Measurements from ENCODE around the gene TFB1M.

TFB1M gene

DNA sequence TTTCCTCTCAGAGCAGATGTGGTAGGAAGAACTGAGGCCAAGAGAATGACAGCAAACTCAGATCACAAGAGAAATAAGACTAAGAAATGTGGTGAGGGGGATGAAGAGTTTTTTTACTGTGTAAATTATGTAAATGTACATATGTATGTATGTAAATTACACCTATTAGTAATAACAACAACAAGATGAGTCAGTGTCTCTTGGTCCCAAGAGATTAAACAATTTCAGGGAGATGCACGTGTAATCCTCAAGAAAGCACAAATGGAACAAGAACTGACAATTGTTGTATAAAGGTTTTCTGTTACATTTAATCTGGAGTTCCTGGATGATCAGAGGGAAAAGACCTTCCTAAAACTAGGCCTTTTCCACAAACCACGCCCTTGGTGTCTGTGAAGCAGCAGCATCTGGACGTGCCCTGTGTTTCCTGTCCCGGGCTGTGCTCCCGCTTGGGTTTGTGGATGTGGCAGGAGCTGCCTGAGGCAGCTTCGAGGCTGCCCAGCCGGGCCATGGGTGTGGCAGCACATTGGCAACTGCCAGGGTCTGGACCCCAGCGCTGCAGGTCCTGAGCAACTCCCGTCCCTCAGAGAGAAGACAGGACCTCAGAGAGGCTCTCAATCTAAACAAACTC lies 49.5 kb downstream of the TFB1M start:
- DNase-seq (ENCODE audit: low read depth), result peak; percentile 62

- DNase-seq (ENCODE audit: low read depth), result no peak
Measured at GRCh38 chr6:155263373-155264063, 50.8 kb downstream of the TFB1M start, which contains the start of gene CLDN20. Gene CLDN20, plus strand, starts transcription at chr6:155264013. Its CDS starts 11,707 bp downstream, at chr6:155275720.

GRCh38 chr6:155262655-155263054 lies 51.6 kb downstream of the TFB1M start:
- no peak for DNase-seq (ENCODE audit: low read depth)

DNA sequence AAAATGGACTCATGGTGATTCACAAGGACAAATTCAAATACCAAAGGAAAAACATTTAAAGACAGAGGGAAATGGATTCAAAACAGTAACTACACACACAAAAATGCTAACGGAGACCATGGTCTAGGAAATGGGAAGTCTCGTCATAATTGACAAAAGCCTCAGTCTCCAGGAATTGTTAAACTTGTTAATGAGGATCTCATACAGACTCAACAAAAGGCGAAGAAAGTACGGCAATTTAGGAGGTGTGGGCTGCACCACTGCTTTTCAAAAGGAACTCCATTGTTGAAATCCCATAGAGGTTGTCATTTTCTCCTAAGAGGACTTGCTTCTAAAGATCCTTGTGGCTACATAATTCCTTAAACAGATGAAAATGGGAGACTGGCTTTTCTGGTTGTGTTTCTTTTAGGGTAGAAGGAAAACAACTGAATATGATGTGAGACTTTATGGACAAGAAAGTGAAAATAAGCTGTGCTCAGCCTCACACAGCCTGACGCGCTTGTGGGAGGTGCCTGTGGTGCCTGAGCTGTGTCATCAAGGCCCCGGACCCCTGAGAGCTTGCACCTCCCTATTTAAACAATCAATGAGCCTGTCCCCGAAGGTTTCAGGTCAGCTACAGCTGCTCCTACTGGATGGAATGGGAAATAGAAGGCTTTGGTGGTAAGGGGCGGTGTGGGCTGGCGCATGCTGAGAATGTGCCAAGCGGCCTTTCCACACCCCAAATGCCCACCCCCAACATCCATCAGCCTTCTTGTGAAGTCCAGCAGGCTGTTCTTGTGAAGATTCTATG lies 53.0 kb downstream of the TFB1M start:
- no peak for DNase-seq (ENCODE audit: low read depth)

- DNase-seq (ENCODE audit: low read depth), result no peak
Measured at GRCh38 chr6:155260686-155261085, 53.6 kb downstream of the TFB1M start.

DNA sequence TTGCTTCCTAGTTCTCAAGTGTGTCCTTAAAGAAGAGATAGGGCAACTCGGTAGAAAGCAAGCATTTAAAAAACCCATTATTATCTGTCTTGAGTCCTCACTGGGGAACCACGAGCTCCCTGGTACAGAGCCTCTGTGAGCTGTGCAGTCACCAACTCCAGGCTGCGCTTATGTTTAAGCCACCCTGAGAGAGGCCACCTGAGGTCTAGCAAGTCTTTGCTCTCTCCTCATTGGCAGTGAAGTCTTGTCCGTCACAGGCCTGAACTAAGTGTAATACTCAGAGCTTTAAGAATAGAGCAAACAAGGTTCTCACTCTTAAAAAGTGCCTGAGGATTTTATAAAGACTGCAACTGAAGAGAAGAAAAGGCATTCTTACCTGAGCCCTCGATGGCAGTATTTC lies 54.4 kb downstream of the TFB1M start:
- no peak for DNase-seq (ENCODE audit: low read depth)

- DNase-seq (ENCODE audit: low read depth), result no peak
Measured at GRCh38 chr6:155259204-155259603, 55.1 kb downstream of the TFB1M start.

GRCh38 chr6:155257796-155258195 lies 56.5 kb downstream of the TFB1M start:
- DNase-seq (ENCODE audit: low read depth), result no peak

DNA sequence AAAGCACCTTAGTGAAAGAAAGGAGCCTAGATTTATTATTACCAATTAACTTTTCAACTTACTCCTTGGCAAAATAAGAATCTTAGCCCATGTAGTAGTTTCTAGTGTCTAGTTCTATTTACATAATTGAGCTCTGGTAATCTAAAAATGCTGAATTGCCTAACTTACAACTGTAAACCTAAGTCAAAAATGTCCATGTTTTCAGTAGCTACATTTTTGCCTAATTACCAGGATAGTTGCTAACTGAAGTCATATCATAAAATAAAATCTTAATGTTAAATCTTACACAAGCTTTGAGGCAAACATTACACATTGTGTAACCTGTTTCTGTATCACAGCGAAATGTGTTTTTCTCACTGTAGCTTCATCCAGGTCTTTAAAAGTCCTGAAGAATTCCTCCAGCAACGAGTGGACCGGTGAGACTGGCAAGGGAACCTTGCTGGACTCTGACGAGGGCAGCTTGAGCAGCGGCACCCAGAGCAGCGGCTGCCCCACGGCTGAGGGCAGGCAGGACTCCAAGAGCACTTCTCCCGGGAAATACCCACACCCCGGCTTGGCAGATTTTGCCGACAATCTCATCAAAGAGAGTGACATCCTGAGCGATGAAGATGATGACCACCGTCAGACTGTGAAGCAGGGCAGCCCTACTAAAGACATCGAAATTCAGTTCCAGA lies 58.0 kb downstream of the TFB1M start:
- DNase-seq (ENCODE audit: low read depth), result no peak

GRCh38 chr6:155254139-155254538 lies 60.1 kb downstream of the TFB1M start:
- no peak for DNase-seq (ENCODE audit: low read depth)

- DNase-seq (ENCODE audit: low read depth), result no peak
Measured at GRCh38 chr6:155253337-155253736, 60.9 kb downstream of the TFB1M start.

DNA sequence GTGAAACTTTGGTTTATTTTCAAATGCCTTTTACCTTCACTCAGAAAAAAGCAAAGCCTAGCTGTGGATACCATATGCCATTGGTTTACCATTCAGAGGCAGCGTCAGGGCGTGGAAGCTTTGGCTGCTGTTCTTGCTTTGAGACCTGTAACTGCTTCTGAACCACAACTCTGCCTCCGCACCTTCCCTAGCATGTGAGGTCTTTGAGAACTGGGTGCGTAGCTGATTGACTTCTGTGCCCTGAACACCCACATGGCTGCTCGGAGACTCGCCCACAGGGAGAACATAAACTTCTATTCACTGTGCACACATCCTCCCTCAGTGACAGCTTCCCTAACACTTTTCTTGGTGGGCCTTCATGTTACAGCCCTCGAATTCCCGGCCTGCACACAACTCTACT lies 61.7 kb downstream of the TFB1M start:
- no peak for DNase-seq (ENCODE audit: low read depth)

DNA sequence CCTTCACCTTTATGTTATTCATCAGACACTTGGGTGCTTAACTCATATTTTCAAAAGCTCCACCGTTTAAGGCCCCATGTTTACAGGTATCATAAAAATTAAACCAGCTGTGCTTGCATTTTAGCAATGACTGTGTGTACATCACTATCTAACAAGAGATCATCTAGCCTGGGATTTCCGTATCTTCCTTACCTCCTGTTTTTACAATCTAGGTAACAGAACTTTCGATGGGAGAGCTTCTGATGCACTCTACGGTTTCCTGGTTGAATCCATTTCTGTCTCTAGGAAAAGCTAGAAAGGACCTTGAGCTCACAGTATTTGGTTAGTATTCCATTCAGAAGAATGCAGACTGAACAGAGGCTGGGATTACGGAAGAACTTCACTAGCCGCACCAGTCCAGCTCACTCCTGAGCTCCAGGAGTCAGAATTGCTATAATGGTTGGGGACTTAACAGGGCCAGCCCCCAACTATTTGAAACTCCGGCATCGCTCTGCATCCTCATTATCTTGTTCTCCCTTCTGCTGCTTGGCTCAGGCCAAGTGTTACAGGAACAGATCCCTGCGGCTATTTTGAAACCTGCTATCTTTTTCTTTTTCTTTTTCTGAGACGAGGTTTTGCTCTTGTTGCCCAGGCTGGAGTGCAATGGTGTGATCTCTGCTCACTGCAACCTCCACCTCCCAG lies 63.4 kb downstream of the TFB1M start:
- DNase-seq (ENCODE audit: low read depth), result no peak

DNA sequence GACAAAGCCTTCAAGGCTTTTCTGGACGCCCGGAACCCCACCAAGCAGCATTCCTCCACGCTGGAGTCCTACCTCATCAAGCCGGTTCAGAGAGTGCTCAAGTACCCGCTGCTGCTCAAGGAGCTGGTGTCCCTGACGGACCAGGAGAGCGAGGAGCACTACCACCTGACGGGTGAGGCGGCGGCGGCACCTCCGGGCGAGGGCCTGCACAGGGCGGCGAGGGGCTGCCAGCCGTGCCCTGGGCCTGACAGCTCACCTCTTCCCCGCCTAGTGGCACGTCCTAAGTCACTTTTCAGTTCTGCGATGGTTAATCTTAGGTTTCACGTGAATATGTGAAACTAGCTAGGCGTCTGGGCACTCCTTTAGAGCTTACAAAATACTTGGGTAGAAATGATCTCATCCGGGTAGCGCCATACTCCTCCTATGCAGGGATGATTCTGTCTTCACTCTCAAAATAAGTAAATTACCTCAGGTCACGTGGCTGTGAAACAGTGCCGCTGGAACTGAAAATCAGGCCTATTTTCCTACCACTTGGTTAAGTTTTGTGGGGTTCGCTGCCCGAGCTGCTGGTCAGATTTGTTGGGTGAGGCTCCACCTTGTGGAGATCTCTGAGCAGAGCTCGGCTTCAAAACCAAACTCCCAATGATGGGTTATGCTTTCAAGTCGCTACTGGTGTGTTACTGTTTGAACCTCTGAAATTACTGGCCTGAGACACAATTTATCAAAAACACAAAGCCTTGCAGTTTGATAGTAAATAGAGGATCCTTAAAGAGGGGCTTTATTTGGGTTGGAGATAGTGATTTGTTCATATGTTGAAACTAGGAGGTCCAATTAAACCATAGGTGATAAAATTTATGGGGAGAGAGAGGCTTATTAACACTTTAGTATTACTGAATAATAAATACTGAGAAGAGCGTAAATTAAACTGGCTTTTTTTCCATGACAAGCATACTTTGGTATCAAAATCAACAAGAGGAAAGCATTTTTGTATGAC lies 66.0 kb downstream of the TFB1M start:
- DNase-seq (ENCODE audit: low read depth), result peak; percentile 83

- peak; percentile 77 for DNase-seq (ENCODE audit: low read depth)
Measured at GRCh38 chr6:155247618-155248007, 66.7 kb downstream of the TFB1M start.

GRCh38 chr6:155246825-155247224 lies 67.5 kb downstream of the TFB1M start:
- DNase-seq (ENCODE audit: low read depth), result no peak

DNA sequence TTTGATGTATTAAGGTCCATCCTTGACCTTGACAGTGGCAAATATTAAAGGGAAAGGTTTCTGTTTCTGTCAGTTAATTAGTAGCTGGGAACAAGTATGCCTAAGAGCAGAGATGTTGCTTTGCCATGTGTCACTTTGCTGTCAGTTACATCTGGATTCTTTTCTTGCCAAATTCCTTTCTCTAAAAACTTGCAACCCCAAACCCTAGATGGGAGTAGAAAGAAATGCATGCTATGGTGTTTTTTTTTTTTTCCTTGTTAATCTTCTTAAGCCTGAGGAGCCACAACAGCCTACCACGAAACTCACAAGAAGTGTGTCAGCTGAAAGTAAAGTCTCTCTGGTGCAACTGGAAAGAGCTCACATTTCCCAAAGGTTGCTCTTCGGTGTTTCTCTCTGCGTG lies 68.5 kb downstream of the TFB1M start:
- no peak for DNase-seq (ENCODE audit: low read depth)

DNA sequence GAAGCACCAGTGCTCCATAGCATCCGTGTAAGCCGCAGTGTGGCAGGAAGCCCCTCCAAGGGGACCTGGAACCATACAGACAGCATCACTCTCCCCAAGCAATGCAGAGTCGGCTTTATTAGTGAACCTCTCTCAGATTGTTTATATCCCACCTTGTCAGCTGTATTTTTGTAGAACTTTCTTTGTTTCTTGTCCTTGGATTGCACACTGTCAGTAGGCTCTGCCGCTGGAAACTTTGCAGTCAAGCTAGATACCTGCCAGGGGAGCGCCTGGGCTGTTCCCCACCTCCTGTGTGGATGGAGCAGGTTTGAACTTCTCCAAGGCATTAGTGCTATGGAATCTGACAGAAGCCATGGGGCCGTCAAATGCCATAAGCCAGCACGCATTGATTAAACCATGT lies 69.1 kb downstream of the TFB1M start:
- DNase-seq (ENCODE audit: low read depth), result no peak

- no peak for DNase-seq (ENCODE audit: low read depth)
Measured at GRCh38 chr6:155244434-155244833, 69.8 kb downstream of the TFB1M start.

DNA sequence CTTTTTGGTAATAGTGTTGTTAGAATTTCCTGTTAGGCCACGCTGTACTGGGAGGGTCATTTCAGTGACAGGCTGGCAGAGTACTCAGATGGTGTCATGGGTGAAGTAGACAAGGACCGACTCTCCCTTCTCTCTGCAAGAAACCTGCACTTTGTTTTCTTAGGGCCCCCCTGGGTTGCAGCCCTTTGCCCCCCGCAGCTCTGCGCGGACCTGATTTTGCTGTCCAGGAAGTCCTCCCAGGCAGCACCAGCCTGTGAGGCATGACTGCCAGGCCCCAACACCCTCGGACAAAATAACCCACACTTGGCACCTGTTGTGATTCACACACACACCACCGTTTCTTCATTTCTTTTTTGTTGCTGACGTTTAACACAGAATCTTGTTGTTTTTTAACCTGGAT lies 72.3 kb downstream of the TFB1M start:
- DNase-seq (ENCODE audit: low read depth), result no peak

All from ELR (cell line).